HT-29 (cell line): Measurements from ENCODE around the gene DHDDS. TPM values are rescaled to one million over a fixed set of nuclear protein-coding genes. Genes with fewer than 3 reads are reported as not detected.

Source experiments
- DNase-seq: peaks from one replicate; pipeline ENCODE4 v3.0.0-alpha.2; 2015; ENCODE audit warnings: low spot score
- total RNA-seq: library from RNA; depleted of rRNA; stranded (reverse); fragments of >200 nt; shearing (Covaris generic); gene quantifications from 2 replicates; pipeline ENCODE4 v1.2.3, GENCODE V29; 2014

The DHDDS gene
- total RNA-seq, 1 experiment from 2014 or later: 43.9 TPM

DNA sequence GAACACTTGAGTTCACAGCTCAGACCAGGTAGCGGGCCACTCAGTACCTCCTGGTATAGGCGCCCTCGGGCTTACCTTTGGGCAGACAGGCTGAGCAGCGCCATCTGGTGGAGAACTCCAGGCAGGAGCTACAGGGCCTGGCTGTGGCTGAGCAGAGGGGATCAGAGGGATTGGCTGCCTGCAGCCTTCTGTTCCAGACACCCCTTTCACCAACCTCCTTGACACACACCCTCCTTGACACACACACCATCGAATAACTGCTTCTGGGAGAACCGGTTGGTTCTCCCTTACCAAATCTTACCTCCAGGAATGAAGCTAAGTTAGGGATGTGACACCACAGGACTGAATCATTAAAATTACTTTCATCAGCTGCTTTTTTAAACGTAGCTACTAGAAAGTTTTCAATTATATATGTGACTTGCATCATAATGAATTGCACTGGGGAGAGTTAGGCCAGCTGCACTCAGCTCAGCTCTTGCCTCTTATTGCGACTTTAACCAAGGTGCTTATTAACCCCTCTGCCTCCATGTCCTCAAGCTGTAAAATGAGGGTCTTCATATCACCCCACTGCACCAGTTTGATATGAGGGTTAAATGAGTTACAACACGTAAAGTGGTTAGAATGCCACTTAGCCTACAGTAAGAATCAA, 14.9 kb upstream of the DHDDS start:
- peak; percentile 81 for DNase-seq

DNA sequence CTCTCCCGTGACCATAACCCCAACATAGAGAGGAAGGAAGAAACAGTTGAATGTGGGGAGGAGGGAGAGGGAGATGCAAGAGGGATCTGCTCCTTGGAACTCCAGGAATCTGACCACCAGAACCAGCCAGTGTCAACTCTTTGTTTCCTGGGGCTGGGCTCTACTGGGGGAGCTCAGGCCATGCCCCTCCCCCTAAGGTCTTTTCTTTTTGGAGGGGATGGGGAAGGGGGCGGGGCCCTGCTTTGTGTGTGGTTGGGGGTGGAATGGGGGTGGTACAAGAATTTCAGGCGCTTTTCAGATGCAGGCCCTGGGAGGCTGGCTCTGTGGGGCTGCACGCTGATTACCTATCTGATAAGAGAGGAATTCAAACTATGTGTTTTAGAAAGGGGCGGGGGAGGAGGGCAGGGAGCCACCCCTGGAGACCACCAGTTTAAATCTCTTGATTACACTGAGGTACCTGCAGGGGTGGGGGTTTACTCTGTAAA, 13.2 kb upstream of the DHDDS start:
- no peak for DNase-seq

DNA sequence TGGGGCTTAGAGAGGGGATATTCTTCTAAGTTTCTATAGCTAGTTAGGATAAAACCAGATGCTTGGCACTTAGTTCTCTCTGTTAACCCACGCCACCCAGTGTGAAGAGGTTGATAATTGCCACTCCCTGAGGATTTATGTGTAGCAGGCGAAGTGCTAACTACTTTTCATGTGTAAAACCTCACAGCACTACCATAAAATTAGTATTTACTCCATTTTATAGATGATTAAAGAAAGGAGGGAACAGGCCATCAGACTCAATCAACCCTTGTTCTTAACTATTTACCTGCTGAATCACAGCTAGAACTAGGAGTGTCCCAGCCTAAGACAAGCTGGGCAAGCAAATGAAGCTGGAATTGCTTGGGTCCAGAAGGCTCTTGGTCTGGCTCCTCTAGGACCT, 12.6 kb upstream of the DHDDS start:
- DNase-seq: no peak

DNA sequence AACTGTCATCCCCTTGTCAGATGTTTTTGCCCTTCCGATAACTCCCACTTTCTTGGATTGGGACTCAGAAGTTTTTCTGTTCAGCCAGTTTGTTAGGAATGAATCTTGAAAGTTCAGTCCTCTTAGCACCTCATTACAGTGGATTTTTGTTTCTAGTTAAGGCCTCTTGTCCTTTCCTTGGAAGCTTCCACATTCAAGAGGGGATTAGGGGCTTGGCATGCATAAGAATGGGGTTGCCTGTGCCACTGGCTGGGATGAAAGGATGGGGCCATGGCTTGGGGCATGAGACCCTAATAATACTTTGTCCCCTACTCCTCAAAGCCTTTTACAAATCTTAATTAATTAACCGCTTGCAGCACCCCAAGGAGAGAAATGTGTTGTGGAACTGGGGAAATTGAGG, 2.4 kb upstream of the DHDDS start:
- DNase-seq: no peak

DNA sequence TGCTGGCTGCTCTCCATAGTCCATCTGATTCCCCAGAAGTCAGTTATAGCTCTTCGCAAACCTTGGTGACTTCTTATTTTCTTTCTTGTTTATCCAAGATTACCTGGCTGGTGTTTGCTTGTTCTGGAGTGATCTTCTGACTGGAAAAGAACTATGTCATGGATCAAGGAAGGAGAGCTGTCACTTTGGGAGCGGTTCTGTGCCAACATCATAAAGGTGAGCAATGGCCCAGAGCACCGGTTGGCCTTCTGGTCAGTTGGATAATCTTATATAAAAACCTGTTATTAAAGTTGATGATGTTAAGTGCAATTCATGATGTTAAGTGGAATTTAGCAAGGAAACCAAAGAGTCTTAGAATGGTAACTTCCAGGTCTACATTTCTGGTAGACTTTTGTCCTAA, 672 bp downstream of the DHDDS start:
- no peak for DNase-seq

DNA sequence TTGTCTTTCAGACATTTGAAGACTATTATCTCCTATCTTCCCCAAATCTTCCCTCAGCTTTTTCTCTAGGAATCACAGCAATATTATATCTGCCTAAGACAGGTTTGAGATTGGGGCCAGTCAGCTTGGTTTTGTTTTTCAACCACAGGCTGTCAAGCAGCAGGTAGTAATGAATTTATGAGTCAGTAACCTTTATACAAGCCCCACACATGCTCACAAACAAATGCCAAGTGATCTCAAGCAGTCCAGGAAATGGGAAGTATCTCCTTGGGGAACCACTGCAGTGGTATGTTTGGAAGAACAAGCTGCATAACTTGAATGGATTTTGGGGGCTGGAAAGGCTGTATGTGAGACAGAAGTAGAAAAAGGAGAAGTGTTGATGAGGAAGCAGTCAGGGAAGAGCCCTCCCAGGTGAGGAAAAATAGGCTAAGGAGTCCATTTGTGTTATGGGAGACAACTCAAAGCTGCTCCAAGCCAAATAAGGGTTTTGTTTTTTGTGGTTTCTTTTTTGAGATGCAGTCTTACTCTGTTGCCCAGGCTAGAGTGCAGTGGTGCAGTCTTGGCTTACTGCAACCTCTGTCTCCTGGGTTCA, 2.1 kb downstream of the DHDDS start:
- DNase-seq: no peak

DNA sequence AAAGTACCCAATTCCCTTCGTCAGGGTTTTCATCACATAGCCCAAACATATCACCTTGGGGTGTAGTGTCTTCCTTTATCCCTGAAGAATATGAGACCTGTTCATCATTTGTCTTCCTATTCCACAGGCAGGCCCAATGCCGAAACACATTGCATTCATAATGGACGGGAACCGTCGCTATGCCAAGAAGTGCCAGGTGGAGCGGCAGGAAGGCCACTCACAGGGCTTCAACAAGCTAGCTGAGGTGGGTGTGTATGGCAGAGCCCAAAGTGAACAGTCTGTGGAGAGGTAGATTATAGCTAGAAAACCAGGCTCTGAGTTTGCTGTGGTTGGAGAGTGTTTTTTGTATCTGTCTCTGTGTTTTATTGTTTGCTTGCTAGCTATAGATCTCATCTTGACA, 5.9 kb downstream of the DHDDS start:
- no peak for DNase-seq

DNA sequence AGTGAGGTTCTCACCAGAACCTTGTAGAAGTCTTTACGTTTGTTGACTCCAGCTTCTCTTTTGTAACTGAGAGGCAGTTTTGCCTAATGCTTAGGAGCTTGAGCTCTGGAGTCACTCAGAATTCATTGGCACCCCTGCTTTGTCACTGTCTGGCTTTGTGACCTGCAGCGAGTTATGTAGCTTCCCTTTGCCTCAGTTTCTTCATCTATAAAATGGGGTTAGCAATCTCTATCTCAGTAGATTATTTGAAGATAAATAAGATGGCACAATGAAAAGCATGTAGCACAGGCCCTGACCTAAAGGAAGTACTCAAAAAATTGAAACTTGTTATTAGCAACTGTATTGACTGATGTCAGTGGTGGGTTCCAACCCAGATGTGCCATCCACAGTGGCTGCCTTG, 8.1 kb downstream of the DHDDS start:
- no peak for DNase-seq

DNA sequence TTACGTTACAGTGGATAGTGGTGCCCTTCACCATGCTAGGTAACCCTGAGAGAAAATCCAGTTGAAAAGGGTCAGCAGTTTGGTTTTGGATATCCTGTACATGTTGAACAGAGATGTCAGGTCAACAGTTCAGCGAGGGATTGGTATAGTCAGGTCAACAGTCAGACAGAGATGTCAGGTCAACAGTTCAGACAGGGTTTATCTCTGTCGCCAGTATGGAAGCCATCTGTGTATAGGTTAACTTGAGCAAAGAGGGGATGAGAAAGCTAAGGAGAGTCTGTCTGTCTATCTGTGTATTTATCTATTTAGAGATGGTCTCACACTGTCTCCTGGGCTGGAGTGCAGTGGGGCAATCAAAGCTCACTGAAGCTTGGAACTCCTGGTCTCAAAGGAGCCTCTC, 17.7 kb downstream of the DHDDS start:
- DNase-seq: no peak

DNA sequence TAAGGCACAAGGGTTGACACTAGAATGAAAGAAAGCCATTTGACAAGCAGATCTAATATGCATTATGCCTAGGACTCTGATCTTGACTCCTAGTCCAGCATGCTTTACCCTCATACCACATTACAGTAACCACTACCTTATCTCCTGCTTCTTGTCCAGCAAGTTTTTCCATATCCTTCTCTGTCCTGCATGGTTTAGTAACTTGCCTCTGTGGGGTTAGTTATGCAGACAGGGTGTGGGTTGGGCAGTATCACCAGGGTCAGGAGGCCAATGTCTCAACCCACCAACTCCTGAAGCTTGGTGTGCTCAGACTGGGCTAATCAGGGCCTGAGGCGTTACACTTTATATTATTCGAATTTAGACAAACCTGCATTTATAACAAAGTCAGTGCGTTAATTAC, 18.8 kb downstream of the DHDDS start:
- DNase-seq: no peak

DNA sequence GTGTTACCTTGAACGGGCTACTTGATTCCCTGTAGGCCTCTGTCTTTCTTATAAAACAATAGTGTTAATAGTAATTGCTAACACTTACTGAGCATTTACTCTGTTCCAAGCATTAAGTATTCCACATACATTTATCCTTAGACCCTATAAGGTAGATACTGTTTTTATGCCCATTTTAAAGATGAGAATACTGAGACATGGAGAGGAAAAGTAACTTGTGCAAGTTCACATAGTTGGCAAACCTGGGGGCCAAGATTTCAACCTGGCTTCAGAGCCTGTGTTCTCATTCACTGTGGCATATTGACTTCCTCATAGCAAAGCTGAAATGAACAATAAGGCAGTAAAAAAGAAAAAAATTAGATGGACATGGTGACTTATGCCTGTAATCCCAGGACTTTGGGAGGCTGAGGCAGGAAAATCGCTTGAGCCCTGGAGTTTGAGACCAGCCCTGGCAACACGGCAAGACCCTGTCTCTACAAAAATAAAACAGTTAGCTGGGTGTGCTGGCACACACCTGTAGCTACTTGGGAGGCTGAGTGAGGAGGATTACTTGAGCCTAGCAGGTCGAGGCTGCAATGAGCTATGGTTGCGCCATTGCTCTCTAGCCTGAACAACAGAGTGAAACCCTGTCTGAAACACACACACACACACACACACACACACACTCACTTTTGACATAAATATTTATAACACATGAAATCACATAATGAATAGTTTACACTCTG, 20.5 kb downstream of the DHDDS start:
- no peak for DNase-seq

DNA sequence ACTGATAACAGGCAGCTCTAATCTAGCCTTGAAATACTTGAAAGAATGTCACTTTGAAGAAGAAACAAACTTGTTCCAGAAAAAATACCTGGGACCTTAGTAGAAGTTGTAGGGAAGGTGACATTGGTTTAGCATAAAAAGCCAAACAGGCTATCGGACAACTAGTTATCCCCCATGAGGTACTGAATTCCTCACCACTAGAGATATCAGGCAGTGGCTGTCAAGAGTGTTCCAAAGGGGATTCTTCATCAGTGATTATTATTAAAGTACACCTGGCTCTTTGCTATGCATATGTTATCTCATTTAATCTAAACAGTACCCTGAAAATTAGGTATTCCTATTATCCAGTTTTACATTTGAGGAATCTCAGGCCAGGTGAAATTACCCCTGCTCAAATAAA, 27.0 kb downstream of the DHDDS start:
- no peak for DNase-seq

DNA sequence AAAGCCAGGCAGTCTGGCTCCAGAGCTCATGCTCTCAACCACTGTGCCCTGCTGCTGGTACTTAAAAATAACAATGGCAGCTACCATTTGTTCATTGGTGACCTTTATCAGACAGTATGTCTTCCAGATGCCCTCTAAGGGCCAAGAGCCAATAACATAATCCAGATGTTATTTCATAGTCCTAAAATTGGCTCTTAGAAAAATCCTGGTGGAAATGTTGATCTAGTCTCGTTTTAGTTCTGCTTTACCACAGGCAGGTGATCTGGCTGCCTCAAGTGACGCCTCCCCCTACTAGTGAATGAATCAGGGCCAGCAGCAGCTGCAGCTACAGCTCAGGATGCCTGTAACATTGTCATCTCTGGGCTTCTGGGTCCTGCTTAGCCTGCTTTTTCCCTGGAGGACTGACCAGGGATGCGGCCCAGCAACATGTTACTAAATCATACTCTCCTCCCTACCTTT, 27.5 kb downstream of the DHDDS start:
- no peak for DNase-seq

DNA sequence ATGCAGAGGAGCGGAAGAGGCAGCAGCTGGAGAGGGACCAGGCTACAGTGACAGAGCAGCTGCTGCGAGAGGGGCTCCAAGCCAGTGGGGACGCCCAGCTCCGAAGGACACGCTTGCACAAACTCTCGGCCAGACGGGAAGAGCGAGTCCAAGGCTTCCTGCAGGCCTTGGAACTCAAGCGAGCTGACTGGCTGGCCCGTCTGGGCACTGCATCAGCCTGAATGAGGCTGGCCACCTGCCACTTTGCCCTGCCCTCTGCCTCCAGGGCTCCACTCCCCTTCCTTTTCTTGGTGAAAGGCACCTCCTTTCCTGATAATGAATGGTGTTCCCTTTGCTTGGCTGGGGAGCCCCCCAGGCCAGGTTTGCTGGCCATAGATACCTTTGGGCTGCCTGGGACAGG, 36.8 kb downstream of the DHDDS start:
- no peak for DNase-seq

DNA sequence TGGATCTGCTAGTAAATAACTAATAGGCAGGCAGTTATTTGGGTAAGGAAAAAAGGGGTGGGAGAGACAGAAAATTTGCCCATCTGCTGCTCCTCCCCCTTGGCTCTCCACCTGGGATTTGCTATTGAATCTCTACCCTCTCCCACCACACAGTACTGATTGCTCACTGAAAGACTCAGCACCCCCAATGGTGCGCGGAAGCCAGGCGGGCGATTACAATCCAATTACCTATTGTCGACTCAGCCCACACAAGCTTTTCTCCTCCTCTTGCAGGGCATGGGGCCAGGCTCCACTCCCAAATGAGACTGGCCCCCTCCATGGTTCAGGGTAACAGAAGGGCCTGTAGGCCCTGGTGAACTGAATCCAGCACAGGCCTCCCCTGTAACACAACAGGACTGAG, 37.4 kb downstream of the DHDDS start:
- DNase-seq: no peak

DNA sequence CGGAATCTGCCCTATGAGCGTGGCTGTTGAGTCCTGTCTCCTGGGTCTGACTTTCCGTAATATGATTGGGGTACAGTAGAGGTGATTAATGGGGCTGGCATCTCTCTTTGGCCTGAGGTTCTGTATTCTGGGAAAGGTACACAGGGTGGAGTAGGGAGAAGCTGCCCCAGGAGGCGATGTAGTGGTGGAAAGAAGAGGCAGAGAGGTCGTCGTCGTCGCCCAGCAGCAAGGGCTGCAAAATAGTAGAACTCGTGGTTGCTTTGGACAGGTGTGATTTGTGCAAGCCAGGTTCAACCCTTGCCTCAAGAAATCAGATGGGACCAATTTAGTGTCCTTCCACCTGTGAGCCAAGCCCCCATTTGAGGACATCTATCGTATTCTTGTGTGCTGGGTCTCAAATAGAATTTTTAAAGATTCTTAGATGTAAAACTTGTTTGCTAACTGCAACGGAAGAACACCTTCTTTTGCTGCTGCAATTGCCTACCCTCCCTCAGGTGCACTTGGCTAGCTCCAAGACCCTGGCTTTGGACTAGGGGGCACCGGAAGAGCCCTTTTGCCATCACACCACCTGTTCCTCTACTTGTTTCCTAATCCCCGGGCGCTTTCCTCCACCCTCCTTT, 38.9 kb downstream of the DHDDS start:
- DNase-seq: peak; percentile 49

DNA sequence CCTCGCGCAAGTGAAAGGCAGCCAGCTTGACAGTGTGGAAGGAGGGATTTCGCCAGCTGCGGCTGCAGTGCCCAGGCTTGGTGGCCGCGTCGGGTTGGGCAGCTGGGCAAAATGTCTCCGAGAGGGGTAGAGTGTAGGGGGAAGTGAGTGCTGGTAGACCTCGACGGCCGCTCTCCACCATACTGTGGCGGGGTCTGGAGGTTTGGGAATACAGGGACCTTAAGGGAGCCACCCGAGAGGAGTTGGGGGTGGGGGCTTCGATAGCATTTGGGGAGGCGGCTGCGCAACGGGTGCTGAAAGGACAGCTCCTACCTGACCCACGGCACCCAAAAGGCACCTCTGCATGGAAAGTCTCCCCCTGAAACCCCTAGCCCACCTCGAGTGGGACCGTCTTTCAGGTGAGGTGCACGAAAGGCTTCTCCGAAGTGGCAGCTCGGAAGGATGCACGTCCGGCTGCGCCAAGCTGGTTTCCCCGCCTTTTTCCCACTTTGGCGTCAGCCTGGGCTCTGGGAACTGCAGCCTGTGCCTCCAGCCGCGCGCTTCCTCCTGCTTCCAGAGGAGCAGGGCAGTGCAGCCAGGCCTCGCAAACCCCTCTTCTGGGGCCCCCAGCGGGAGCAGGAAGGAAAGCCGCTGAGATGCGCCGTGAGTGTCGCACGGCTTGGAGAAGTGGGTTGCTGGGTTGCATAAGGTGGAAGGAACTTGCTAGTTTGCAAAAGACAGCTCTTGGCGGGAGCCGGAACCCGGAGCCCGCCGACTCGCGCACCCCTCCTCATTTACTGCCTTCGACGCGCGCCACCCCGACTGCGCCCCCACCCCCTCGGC, 39.6 kb downstream of the DHDDS start:
- peak; percentile 81 for DNase-seq

DNA sequence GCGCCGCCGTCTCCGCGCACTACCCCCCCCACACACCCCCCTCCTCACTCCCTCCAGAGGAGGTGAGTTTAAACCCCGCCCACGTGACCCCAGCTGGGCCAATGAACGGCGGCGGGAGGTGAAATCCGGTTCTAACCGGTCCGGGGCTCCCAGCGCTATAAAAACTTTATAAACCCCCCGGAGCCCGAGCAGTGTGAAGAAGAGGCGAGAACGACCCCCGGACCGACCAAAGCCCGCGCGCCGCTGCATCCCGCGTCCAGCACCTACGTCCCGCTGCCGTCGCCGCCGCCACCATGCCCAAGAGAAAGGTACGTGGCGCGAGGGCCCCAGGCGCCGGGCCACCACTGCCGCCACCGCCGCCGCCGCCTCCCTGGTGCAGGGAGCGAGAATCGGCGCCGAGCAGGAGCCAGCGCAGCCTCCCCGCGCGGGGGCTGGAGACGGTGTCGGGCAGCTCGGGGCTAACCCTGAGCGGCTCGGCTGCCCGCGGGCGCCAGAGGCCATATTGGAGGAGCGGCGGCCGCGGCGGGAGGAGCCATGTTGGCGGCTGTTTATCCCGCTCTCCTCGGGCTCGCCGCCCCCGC, 40.3 kb downstream of the DHDDS start, which contains the start of gene HMGN2:
TSS of gene HMGN2 (plus strand) at position 121 of the 581 bp plus-strand sequence. CDS start at position 294, 173 bp downstream.
- peak; percentile 92 for DNase-seq

DNA sequence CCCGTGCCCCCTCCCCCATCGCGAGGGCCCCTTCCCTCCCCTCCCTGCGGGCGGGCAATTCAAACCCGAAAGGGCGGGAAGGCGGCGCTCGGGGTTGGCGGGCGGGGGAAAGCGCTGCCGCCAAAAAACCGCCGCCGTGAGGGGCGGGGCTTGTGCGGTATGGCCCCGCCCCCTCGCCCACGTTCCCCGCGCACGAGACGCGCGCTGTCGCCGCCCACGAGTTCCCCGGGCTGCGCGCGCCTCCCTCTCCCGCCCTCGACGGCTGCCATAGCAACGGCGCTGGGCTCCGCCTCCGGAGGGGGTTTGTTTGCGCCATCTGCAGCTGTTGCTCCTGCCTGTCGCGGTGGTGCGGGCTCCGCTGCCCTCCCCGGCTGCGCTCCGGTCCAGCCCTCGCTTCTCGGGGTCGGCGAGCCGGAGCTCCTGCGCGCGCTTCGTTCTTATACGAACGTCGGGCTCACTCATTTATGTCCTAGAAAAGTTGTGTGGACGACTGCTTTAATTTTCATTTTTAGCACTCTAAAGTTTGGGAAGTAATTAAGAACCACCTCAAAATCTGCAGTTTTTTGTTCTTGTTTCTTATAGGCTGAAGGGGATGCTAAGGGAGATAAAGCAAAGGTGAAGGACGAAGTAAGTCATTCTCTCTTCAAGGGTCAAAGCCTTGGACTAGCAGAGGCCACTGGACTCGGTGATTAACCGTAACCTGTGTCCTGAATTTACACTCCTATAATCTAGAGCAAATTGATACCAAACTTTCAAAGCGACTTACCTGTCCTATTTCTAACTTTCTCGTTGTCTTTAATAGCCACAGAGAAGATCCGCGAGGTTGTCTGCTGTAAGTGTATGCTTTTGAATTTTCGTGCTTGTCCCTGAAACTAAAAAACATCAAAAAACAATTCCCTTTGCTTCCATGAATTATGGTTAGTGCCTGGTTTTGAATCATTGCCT, 41.1 kb downstream of the DHDDS start:
- DNase-seq: peak; percentile 91

DNA sequence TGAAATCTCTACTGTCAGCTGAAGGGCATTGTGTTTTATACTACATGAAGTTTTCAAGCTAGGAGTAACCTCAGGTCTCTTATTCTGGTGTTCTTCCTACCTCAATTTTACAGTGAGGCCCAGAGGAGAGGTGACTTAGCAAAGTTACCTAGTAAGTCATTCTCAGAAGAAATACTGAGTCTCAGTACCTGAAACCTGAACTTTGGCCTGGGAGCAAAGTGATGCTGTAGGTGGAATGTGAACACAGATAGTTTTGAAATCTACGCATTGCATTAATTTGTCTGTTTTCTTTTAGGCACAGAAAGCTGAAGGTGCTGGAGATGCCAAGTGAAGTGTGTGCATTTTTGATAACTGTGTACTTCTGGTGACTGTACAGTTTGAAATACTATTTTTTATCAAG, 42.7 kb downstream of the DHDDS start:
- DNase-seq: no peak
